GM21717 (cell line): Measurements from ENCODE around the gene EFTUD2.

Experiments
- ATAC-seq: cut with Tn5 transposase; IDR thresholded peaks from one replicate; pipeline ENCODE4 v1.9.1; 2021; ENCODE audit warnings: mild to moderate bottlenecking, moderate library complexity; ENCODE audit not compliant: unreplicated experiment

EFTUD2 gene

GRCh38 chr17:44911133-44912001 is 12.1 kb upstream of the EFTUD2 start:
- ATAC-seq = no peak

DNA sequence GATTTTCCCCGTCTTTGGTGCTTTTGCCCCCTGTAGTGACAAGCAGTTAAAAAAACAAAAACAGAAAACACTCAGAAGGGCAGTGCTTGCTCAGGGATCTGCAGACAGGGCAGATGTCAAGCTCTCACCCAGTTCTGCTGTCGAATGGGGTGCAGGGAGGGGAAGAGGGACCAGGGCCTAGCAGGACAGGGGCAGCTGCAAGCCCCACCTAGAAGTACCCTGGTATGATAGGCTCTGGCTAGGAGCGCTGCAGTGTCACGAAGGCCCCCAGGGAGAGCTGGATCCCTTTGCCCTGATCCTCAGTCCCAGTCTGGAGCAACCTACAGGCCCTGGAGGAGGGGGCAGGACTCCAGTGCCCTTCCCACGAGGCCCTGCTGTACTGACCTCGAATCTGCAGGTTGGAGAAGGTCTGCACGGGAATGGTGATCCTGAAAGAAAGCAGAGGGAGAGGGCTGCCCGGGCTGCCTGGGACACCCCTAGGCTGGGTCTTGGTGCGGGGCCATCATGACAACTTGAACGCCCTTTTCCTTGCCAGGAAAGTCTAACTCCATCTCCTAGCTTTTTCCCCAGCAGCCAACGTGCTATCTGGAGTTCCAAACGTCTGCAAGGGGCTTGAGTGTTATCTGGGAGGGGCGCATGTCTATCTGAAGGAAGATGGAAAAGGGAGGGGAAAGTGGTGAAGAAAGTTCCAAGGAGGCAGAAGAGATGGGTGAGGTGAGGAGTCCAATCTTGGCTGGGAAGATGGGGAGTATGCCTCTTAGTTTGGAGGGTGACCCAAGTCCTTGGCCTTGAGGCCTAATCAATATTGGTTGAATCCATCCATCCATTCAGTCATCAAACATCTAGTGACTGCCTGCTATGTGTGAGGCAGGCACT is 11.2 kb upstream of the EFTUD2 start:
- ATAC-seq = no peak

DNA sequence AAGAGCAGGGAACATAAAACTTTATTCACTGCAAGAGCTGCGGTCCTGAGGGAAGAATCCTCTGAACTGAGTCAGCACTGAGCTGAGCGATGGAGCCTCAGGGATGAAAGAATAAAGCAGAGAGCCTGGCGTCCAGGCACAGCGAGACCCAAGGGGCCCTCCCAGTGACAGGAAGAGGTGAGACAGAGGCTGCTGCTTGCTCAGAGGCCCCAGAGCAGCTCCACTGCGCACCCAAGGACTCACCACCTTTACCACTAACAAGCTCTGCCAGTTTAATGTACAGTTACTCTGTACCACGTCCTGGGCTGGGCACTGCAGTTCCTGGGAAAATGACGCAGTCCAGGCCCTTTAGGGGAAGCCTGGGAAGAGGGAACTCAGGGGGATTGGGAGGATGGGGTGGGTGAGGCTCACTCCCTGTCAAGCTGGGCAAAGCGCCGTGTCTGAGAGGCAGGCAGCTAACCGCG is 10.5 kb upstream of the EFTUD2 start:
- no peak for ATAC-seq

DNA sequence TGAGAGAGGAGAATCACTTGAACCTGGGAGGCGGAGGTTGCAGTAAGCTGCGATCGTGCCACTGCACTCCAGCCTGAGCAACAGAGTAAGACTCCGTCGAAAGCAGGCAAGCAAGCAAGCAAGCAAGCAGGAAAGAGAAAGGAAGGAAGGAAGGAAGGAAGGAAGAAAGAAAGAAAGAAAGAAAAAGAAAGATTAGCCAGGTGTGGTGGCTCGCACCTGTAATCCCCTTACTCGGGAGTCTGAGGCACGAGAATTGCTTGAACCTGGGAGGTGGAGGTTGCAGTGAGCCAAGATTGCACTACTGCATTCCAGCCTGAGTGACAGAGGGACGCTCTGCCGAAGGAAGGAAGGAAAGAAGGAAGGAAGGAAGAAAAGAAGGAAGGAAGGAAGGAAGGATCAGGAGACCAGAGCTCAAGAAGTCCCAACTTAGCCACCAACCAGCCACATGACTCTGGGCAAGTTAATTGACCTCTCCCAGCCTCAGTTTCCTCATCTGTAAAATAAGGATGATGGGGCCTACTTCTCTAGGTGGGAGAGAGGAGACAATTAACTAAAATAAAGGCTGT is 9.6 kb upstream of the EFTUD2 start:
- ATAC-seq = no peak

DNA sequence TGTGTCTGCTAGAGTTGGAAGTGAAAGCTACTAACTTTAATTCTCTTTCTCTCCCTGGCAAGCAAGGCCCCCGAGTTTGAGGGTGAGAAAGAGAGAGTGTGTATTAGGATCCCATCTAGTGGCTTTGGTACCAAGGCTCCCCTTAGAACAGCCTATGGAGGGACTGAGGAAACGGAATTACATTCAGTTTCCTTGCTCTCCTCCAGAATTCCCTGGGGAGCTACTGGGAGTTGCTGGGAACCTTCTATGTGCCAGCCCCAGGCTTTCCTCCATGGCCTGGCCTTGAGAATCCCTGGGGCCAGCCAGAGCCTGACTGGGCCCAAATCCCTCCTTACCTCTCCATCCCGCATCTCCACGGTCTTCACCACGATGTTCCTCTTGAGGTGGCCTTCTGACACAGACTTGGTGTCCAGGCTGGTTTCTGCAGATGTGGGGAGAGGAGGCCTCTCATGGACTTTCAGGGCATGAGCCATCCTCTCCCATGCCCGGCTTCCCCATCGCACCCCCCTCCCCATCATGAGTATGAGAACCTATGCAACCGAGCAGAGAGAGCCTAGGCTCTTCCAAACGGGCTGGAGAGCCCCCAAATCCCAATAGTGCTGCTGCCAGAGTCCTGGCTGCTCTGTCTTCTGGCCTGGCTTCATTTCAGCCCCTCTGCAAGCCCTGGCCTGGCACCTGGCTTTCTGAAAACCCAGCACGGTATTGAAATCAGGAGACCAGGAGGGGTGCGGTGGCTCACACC is 8.7 kb upstream of the EFTUD2 start:
- no peak for ATAC-seq

- no peak for ATAC-seq
These were observed 7.8 kb upstream of the EFTUD2 start for GRCh38 chr17:44906763-44907728.

DNA sequence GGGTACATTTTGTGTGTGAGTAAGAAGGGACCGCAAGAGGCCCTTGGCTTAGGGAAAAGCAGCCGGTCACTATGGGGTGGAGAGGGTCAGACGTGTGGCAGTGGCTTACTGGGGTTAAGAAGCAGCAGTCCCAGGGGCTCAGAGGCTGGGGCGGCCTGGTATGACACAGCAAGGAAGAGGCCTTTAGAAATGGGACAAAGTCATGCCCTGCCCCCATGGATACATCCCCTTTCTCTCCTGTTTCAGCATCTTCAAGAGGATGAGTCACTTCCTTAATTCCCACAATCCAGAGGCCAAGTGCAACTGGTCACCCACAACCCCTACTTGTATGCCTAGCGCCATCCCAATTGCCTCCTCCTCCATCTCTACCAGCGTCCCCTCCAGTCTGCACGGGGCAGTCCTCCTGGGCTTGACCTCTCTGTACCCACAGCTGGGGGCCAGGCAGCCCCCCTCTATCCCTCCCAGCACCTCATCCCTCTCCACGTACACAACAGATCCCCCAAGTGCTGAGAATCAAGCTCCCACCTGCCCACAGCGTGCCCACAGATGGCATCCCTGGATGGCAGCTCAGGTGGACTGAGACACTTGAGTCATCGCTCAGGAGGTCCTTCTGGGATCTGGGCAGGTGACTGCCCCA is 6.9 kb upstream of the EFTUD2 start:
- ATAC-seq = no peak

DNA sequence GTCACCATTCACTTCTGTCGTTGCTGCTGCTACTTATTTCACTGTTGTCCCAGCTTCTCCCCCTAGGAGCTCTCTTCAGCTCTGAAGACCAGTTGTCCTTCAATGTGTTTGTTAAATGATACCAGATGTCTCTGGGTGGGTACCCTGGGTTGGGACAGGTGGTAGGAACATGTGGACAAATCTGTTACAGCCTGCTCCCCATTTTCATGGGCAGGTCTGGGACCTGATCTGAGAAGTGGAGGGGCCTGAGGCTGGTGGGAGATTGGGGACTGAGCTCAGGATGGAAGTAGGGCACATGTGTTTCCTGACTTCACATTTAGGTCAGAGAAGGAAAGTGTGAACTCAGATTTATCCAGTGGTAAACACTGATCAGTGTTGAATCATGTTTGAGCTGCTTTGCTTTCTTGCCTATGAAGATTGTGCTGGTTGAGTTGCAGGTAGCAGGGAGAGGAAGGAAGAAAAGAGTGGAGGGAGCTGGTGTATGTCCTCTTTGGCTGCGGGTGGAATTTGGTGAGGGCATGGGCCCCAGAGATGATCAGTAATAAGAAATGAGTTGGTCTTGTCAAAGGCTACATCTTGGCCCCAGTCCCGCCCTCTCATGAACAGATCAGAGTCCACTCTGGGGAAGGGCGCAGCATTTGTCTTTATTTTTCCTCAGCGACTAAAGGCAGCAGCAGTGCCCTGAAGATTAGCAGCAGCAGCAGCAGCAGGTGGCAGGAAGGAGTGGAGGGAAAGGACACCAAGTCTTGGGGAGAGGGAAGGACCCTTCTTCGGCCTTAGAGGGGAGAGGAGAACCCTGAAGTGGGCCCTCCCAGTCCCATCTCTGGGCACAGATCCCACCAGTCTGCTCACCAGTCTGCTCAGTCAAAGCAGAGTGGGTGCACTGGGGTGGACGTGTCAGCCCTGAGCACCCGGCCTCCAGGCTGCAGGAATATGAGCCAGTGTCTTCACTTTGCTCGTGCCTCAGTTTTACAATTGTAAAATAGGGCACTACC is 6.1 kb upstream of the EFTUD2 start:
- ATAC-seq = no peak

- ATAC-seq = no peak
These were observed 5.0 kb upstream of the EFTUD2 start for GRCh38 chr17:44904001-44904984.

GRCh38 chr17:44903012-44903685 is 3.9 kb upstream of the EFTUD2 start:
- ATAC-seq = no peak

- no peak for ATAC-seq
These were observed 3.0 kb upstream of the EFTUD2 start for GRCh38 chr17:44902135-44902760.

DNA sequence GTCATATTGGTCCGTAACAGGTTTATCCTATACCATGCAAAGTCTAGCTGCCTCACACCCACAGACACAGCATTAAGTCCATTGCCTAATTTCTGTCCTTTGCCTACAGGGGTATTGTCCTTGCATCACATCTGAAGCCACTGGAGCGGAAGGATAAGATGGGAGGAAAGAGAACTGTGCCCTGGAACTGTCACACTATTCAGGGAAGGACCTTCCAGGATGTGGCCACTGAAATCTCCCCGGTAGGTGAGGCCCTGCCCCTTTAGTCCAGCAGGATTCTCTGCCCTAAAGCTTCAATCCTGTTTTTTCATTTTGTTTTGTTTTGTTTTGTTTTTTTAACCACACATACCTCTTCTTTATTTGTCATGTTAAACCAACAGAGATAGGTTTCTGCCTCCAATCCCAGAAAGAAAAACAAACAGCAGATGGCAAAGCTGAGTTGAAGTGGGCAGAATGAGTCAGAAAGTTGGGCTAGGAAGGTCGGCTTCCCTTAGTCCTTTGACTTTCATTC is 2.2 kb upstream of the EFTUD2 start:
- ATAC-seq = no peak

DNA sequence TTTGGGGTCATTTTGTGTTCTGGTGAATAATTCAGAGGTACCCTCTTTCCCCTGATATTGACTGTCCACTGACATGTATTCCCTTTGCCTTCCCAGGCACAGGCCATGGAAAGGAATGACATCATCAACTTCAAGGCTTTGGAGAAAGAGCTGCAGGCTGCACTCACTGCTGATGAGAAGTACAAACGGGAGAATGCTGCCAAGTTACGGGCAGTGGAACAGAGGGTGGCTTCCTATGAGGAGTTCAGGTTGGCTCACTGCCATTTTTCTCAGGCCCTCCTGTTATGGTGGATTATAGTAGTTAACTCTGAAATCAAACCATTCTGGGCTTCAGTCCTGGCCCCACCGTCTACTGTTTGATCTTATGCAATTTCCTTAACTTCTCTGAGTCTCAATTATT is 1.6 kb upstream of the EFTUD2 start:
- ATAC-seq = no peak

DNA sequence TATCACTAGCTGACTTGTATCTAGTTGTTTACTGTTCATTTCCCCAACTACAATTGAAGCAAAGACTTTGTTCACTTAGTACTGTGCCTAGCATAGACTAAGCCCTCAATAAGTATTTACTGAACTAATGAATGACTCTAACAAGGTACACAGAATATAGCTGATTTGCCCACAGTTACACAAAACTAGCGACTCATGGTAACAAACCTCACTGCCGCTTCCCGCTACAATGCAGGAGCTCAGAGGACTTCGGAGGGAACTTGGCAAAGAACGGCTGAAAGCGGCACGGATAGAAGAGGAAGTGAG is 524 bp downstream of the EFTUD2 start:
- no peak for ATAC-seq

GRCh38 chr17:44894642-44895041 is 4.6 kb downstream of the EFTUD2 start:
- ATAC-seq = no peak

- ATAC-seq = no peak
These were observed 7.0 kb downstream of the EFTUD2 start for GRCh38 chr17:44892250-44892649.
